CD4-positive, alpha-beta T cell treated with Interleukin-17A for 1 hour (primary cell): Measurements from ENCODE around the gene NCOR2.

Experiments used
- DNase-seq: peaks from one replicate; pipeline ENCODE4 v3.0.0-alpha.2; 2020

Gene NCOR2

GRCh38 chr12:124566997-124567672, at the start of gene NCOR2:
TSS of gene NCOR2 (minus strand) at chr12:124567612. CDS start at chr12:124495251, 72,361 bp downstream.
- peak; percentile 58 for DNase-seq

- DNase-seq, result no peak
These were observed 49.2 kb upstream of the NCOR2 start for GRCh38 chr12:124616394-124617221.

DNA sequence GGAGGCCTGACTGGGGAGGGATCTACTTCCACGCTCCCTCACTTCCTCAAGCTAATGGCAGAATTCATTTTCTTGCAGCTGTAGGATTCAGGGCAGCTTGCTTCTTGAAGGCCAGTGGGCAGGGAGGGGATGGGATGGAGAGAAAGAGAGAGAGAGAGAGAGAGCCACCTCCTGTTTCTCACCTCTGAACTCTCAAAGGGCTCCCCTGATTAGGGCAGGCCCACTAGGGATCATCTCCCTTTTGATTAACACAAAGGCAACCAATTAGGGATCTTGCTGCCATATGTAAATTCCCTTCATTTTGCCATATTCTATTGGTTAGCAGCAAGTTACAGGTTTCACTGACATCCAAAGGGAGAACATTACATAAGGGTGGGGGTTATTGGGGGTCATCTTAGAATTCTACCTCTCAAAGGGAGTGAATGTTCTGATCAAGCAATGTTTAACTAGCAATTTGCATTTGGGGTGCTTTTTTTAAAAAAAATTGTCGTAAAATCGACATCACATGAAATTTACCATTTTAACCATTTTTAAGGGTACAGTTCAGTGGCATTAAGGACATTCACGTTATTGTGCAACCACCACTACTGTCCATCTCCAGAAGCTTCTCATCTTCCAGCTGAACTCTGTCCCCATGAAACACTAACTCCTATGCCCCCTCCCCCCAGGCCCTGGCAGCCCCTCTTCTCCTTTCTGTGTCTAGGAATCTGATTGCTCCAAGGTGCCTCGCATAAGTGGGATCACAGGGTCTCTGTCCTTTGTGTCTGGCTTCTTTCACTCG, 47.3 kb upstream of the NCOR2 start:
- DNase-seq, result no peak

DNA sequence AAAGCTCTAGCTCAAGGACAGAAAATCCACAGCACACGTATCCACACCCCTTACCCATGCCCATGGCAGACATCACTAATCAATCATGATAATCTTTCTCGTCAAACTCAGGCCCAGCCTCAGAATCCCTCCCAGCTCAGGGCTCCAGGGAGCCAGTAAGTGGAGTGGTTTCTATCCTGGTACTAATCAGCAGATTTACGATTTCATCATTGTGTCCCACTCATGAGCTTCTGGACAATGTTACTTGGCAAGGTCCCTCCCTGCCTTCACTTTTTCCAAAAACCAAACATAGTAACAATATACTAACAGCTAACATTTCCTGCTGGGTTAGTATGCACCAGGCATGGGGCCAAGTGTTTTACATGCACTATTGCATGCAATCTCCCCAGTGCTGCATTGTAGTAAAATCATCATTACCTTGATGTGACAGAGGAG, 45.8 kb upstream of the NCOR2 start:
- DNase-seq, result no peak

DNA sequence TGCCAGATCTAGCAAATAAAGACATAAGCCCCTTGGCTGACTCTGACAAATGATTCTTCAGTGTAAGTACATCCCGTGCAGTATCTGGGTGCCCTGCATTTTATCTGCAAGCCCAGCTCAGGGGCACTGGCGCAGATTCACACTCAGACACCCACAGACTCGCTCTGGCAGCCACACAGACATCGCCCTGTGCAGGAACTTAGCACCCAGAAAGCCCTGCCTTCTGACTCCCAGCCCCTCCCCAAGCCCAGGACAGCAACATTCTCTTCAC, 44.9 kb upstream of the NCOR2 start:
- DNase-seq, result no peak

- no peak for DNase-seq
These were observed 44.4 kb upstream of the NCOR2 start for GRCh38 chr12:124611559-124612409.

GRCh38 chr12:124610629-124611558, 43.5 kb upstream of the NCOR2 start:
- DNase-seq, result no peak

DNA sequence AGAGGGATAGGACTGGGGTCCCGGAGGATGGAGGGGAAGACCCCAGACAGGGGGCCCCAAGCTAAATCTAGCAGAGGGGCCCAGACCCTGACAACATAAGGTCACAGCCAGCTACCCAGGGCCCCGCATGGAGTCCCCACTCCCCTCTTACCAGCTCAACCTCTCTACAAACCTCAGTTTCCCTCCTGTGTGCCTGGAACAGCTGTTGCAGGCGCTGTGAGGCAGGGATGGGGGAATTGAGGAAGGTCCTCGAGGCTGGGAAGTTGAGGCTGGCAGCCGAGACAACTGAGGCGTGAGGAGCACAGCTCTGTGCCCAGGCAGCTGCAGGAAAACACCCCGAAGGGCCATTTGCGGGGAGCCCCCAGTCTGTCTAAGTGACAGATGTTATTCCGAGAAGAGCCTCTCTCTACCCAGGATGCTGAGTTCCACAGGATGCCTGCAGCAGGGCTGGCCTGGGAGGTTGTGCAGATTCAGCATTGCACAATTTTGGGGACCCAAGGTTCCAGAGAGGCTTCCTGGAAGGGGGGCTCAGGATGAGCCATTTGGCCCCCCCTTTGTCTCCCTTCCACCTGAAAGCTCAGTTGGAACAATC, 42.7 kb upstream of the NCOR2 start:
- no peak for DNase-seq

- peak; percentile 91 for DNase-seq
These were observed 41.9 kb upstream of the NCOR2 start for GRCh38 chr12:124609041-124609989.

GRCh38 chr12:124608450-124608870, 41.0 kb upstream of the NCOR2 start:
- no peak for DNase-seq

GRCh38 chr12:124607681-124608425, 40.4 kb upstream of the NCOR2 start:
- no peak for DNase-seq

DNA sequence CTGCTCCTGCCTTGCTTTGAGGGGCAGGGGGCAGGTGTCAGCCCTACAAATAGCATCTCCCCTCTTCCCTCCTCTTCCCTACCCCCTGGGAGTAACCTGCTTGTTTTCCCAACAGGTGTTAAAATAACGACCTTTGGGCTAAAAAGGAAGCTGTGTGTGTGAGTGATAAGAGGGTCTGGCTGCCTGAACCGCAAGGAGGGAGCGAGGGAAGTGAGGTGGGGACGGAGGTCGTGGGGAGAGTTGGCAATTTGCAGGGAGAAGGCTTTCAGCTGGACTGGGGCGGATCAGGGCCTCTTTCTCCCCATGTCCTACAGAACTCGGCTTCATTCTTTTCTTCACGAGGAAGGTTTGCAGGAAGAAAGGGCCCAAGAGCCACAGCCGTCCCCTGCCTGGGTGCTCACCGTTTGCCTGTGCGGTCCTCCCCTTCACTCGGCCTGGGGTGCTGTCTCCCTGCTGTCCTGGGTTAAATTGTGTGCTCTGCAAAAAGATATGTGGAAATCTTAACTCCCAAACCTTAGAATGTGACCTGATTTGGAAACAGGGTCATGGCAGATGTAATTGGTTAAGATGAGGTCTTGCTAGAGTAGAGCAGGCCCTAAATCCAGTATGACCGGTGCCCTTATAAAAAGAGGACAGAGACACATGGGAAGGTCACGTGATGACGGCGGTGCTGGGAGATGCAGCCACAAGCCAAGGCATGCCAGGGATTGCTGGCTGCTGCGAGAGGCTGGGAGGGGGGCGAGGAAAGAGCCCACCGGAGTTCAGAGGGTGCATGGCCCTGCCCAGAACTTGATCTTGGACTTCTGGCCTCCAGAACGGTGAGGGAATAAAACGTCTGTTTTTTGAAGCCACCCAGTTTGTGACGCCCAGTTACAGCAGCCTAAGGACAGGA, 38.7 kb upstream of the NCOR2 start:
- no peak for DNase-seq

GRCh38 chr12:124605150-124605882, 37.9 kb upstream of the NCOR2 start:
- no peak for DNase-seq

GRCh38 chr12:124604264-124604680, 36.9 kb upstream of the NCOR2 start:
- no peak for DNase-seq

GRCh38 chr12:124603831-124604251, 36.4 kb upstream of the NCOR2 start:
- DNase-seq, result no peak

DNA sequence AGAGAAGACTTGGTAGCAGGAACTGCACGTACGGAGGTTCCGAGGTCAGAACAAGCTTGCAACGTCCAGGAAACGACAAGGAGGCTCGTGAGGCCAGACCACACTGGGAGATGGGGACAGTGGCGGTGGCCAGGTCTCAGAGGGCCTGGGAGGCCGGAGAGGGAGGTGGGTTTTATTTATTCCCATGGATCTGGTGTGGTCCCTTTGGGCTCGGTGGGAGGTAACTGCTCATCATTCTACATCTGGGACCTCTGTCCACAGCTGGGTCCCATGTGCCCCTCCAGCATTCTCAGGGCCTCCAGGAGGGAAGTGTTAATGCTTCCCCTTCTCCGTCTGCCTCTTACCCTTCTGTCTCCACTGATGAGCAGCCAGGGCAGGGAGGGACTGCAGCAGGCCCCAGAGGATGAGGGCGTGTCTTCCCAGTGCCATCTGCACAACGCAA, 35.7 kb upstream of the NCOR2 start:
- no peak for DNase-seq

- DNase-seq, result no peak
These were observed 34.3 kb upstream of the NCOR2 start for GRCh38 chr12:124601706-124602105.
